KMS-11 (cell line): ENCODE data around the gene PRPF40B.

Experiments used
- H2AFZ ChIP-seq: fragments of 200-600 bp; sonication (generic); 2 replicates; pipeline ENCODE4 v1.6.1; 2016; ENCODE audit warnings: antibody characterized with exemption, mixed run types, low read depth
- H3K27ac ChIP-seq: fragments of 200-600 bp; sonication (generic); 2 replicates; pipeline ENCODE4 v1.6.1; 2016; ENCODE audit warnings: mild to moderate bottlenecking, mixed run types
- H3K27me3 ChIP-seq: fragments of 200-600 bp; sonication (generic); 2 replicates; pipeline ENCODE4 v1.6.1; 2017; ENCODE audit warnings: mild to moderate bottlenecking, low read depth, mixed run types, moderate library complexity; ENCODE audit not compliant: insufficient read depth
- H3K36me3 ChIP-seq: fragments of 200-600 bp; sonication (generic); 2 replicates; pipeline ENCODE4 v1.6.1; 2017; ENCODE audit warnings: mild to moderate bottlenecking, mixed run types; ENCODE audit not compliant: insufficient read depth
- H3K4me1 ChIP-seq: fragments of 200-600 bp; sonication (generic); 2 replicates; pipeline ENCODE4 v1.6.1; 2016; ENCODE audit warnings: mild to moderate bottlenecking, low read depth, mixed run types; ENCODE audit not compliant: poor library complexity, severe bottlenecking
- H3K4me2 ChIP-seq: fragments of 200-600 bp; sonication (generic); 2 replicates; pipeline ENCODE4 v1.7.0; 2016; ENCODE audit warnings: mild to moderate bottlenecking, mixed run types
- H3K4me3 ChIP-seq: fragments of 200-600 bp; sonication (generic); IDR thresholded peaks from 2 replicates; pipeline ENCODE4 v1.6.1; 2017; ENCODE audit warnings: low read depth, low read length, mixed read lengths; ENCODE audit not compliant: insufficient read depth
- H3K79me2 ChIP-seq: fragments of 200-600 bp; sonication (generic); 2 replicates; pipeline ENCODE4 v1.6.1; 2016; ENCODE audit warnings: low read depth, mixed run types; ENCODE audit not compliant: insufficient read depth
- H3K9ac ChIP-seq: fragments of 200-600 bp; sonication (generic); 2 replicates; pipeline ENCODE4 v1.6.1; 2016; ENCODE audit warnings: mild to moderate bottlenecking, mixed run types
- H4K20me1 ChIP-seq: fragments of 200-600 bp; sonication (generic); 2 replicates; pipeline ENCODE4 v1.6.1; 2016; ENCODE audit warnings: mild to moderate bottlenecking, mixed run types; ENCODE audit not compliant: insufficient read depth
- TF ChIP-seq, protein P1 (sequence below): fragments of 200-600 bp; sonication (generic); conservative IDR thresholded peaks from 2 replicates; pipeline ENCODE4 v1.6.1; 2017; ENCODE audit warnings: low read depth, mild to moderate bottlenecking, antibody characterized with exemption, low read length, moderate library complexity, mixed read lengths

Gene PRPF40B

DNA sequence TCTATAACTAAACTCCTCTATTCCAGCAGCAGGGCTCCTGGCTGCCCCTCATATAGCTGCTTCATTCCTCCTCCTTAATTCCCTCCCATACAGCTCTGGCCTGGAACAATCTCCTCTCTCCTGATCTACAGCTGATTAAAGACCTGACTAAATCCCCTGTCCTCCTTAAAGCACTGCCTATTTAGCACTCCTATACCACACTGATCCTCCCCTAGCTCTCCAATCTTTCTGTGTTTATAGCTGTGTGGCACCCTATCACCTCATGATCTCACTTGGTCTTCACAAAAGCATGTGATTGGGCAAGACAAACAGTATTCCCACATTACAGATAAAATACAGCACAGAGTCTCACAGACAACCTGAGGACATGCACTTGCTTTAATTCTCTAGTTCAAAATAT, 66.4 kb downstream of the PRPF40B start:
- Histone ChIP-seq H3K27ac (peak overlapping the region; percentile 71), H3K79me2 (peaks cover 10% of the 10 kb centered on the region; the same call in 1 of the 2 replicates), H4K20me1 (no peaks in the 10 kb centered on the region), H3K9ac (peak overlapping the region; percentile 7; the same call in 1 of the 2 replicates), H3K27me3 (no peaks in the 10 kb centered on the region), H3K4me1 (peaks cover 86% of the 10 kb centered on the region), H3K36me3 (no peaks in the 10 kb centered on the region), H2AFZ (no peak overlapping the region), H3K4me3 (no peak overlapping the region), H3K4me2 (peak overlapping the region; percentile 79)
- TF ChIP-seq, protein P1, sequence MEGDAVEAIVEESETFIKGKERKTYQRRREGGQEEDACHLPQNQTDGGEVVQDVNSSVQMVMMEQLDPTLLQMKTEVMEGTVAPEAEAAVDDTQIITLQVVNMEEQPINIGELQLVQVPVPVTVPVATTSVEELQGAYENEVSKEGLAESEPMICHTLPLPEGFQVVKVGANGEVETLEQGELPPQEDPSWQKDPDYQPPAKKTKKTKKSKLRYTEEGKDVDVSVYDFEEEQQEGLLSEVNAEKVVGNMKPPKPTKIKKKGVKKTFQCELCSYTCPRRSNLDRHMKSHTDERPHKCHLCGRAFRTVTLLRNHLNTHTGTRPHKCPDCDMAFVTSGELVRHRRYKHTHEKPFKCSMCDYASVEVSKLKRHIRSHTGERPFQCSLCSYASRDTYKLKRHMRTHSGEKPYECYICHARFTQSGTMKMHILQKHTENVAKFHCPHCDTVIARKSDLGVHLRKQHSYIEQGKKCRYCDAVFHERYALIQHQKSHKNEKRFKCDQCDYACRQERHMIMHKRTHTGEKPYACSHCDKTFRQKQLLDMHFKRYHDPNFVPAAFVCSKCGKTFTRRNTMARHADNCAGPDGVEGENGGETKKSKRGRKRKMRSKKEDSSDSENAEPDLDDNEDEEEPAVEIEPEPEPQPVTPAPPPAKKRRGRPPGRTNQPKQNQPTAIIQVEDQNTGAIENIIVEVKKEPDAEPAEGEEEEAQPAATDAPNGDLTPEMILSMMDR: no peak

DNA sequence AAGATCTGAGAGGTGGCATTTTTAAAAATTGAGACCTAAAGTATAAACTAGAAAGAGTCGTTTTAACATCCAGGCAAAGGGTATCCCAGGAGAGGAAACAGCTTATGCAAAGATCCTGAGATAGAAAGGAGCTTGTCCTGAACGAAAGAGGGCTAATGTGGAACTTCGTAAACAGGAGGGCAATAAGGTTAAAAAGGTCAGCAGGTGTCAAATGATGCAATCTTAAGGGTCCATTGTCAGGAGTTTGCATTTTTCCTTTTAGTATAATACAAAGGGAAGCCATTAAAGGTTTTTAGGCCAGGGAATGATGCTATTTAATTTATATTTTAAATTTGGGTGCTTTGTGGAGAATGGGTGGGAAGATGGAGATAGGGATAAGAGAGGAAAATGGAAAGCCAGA, 69.5 kb downstream of the PRPF40B start:
- H3K27ac ChIP-seq: no peak overlapping the region
- H4K20me1 ChIP-seq: no peaks in the 10 kb centered on the region
- no peaks in the 10 kb centered on the region for H3K27me3 ChIP-seq
- no peak overlapping the region for H3K4me3 ChIP-seq
- TF ChIP-seq, protein P1: no peak
- no peak overlapping the region for H3K9ac ChIP-seq
- no peaks in the 10 kb centered on the region for H3K36me3 ChIP-seq
- no peak overlapping the region for H3K4me2 ChIP-seq
- H2AFZ ChIP-seq: no peak overlapping the region
- peaks cover 10% of the 10 kb centered on the region; the same call in 1 of the 2 replicates for H3K79me2 ChIP-seq
- H3K4me1 ChIP-seq: peaks cover 58% of the 10 kb centered on the region

DNA sequence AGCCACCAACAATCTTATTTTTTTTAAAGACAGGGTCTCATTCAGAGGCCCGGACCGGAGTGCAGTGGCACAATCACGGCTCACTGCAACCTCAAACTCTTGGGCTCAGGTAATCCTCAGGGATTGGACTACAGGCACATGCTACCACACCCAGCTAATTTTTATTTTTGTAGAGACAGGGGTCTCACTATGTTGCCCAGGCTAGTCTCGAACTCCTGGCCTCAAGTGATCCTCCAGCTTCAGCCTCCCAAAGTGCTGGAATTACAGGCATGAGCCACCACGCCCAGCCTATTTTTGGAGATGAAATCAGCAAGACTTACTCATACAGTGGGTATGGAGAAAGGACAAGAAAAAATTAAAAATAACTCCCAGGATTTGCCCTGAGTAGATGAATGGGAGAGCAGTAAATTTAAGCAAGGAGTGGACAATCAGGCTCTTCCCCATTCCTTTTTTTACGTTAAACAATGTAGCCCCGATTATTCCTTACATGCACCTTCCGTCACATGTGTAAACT, 70.6 kb downstream of the PRPF40B start:
- Histone ChIP-seq H3K27ac (no peak overlapping the region), H3K79me2 (peaks cover 10% of the 10 kb centered on the region; the same call in 1 of the 2 replicates), H3K4me3 (no peak overlapping the region), H4K20me1 (no peaks in the 10 kb centered on the region), H3K36me3 (no peaks in the 10 kb centered on the region), H3K4me2 (no peak overlapping the region), H3K9ac (no peak overlapping the region), H2AFZ (no peak overlapping the region), H3K27me3 (no peaks in the 10 kb centered on the region), H3K4me1 (peaks cover 58% of the 10 kb centered on the region)
- TF ChIP-seq, protein P1: no peak
